Measurements from ENCODE around the gene OCEL1. TPM values are rescaled to one million over a fixed set of nuclear protein-coding genes. Genes with fewer than 3 reads are reported as not detected.

OCEL1 gene
- total and polyA plus RNA-seq, 2 of the 13 experiments (the other 11 are each of a cell fraction or from before 2014, with no cell fraction given), result 10.6 to 17.2 TPM

DNA sequence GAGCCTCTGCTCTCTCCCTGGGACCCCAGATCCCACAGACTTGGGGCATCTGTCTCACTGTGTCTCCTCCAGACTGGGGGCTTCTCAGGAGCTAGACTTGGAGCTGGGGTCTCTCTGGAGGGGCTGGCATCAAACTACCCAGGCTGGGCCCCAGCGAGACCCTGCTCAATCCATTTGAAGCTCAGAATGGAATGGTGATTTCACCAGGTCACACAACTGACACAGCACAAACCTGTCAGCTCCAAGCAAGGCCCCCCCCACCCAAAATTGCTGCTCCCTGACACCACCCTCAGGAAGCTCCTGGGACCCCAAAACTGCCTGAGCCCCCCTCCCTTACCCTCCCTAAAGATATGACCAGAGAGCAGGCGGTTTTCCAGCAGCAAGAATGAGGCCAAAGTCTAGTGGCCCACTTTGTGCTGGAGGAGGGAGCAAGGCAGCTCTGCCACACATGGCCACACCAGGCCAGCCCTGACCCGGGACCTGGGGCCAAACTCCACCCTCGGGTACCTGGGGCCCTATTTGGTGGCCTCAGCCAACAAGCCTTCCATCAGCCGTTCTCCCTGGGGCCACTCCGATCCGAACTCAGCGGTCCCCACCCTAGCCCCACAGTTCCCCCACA, 17.3 kb downstream of the OCEL1 start (continued):
- TF ChIP-seq, protein P1, sequence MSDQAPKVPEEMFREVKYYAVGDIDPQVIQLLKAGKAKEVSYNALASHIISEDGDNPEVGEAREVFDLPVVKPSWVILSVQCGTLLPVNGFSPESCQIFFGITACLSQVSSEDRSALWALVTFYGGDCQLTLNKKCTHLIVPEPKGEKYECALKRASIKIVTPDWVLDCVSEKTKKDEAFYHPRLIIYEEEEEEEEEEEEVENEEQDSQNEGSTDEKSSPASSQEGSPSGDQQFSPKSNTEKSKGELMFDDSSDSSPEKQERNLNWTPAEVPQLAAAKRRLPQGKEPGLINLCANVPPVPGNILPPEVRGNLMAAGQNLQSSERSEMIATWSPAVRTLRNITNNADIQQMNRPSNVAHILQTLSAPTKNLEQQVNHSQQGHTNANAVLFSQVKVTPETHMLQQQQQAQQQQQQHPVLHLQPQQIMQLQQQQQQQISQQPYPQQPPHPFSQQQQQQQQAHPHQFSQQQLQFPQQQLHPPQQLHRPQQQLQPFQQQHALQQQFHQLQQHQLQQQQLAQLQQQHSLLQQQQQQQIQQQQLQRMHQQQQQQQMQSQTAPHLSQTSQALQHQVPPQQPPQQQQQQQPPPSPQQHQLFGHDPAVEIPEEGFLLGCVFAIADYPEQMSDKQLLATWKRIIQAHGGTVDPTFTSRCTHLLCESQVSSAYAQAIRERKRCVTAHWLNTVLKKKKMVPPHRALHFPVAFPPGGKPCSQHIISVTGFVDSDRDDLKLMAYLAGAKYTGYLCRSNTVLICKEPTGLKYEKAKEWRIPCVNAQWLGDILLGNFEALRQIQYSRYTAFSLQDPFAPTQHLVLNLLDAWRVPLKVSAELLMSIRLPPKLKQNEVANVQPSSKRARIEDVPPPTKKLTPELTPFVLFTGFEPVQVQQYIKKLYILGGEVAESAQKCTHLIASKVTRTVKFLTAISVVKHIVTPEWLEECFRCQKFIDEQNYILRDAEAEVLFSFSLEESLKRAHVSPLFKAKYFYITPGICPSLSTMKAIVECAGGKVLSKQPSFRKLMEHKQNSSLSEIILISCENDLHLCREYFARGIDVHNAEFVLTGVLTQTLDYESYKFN (CRISPR knock-in tag; conservative IDR thresholded peaks at IDR 0.05), result peak; percentile 41
- TF ChIP-seq, protein P2, sequence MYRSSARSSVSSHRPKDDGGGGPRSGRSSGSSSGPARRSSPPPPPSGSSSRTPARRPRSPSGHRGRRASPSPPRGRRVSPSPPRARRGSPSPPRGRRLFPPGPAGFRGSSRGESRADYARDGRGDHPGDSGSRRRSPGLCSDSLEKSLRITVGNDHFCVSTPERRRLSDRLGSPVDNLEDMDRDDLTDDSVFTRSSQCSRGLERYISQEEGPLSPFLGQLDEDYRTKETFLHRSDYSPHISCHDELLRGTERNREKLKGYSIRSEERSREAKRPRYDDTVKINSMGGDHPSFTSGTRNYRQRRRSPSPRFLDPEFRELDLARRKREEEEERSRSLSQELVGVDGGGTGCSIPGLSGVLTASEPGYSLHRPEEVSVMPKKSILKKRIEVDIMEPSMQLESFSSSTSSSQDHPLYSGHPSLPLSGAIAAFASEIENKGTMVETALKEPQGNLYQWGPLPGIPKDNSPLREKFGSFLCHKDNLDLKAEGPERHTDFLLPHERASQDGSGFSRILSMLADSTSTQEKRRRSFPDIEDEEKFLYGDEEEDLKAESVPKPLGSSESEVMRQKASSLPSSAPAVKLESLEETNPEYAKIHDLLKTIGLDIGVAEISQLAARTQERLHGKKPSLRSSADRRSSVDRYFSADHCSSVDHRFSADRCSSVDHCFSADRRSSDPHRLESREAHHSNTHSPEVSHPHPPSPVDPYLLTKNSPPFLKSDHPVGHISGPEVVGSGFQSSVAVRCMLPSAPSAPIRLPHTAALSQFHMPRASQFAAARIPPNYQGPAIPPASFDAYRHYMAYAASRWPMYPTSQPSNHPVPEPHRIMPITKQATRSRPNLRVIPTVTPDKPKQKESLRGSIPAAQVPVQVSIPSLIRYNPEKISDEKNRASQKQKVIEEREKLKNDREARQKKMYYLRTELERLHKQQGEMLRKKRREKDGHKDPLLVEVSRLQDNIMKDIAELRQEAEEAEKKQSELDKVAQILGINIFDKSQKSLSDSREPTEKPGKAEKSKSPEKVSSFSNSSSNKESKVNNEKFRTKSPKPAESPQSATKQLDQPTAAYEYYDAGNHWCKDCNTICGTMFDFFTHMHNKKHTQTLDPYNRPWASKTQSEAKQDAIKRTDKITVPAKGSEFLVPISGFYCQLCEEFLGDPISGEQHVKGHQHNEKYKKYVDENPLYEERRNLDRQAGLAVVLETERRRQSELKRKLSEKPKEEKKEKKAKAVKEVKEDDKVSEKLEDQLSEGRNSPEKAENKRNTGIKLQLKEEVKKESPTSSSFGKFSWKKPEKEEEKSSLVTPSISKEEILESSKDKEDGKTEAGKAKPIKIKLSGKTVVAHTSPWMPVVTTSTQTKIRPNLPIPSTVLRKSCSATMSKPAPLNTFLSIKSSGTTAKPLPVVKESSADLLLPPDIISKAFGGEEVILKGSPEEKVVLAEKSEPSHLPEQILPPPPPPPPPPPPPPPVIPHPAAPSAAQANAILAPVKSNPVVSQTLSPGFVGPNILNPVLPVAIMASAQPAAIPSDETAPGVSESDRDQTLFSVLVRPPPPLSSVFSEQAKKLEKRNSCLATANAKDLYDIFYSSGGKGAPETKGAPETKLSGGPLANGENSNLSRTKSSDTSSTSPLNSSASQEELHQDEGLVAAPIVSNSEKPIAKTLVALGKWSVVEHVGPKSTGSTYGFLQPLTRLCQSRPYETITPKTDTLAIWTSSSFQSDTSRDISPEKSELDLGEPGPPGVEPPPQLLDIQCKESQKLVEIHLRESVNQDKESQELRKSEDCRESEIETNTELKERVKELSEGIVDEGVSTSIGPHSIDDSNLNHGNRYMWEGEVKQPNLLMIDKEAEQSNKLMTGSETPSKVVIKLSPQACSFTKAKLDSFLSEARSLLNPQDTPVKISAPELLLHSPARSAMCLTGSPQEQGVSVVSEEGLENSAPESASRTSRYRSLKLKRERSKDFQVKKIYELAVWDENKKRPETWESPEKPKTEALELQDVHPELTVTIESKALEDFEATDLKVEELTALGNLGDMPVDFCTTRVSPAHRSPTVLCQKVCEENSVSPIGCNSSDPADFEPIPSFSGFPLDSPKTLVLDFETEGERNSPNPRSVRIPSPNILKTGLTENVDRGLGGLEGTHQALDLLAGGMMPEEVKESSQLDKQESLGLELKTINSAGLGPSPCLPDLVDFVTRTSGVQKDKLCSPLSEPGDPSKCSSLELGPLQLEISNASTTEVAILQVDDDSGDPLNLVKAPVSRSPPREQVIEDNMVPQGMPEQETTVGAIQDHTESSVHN (CRISPR knock-in tag; IDR thresholded peaks at IDR 0.05), result no peak
- TF ChIP-seq KLF12 (CRISPR knock-in tag; IDR thresholded peaks at IDR 0.05; ENCODE audit: borderline replicate concordance) (0 out of 2 replicates have a peak, but pooled peaks have one; percentile 4), STAG1 (CRISPR knock-in tag; IDR thresholded peaks at IDR 0.05) (peak; percentile 5; the same call in 1 of the 2 replicates), ZNF430 (CRISPR knock-in tag; IDR thresholded peaks at IDR 0.05) (peak; percentile 43; the same call in 1 of the 2 replicates), RXRB (CRISPR knock-in tag; IDR thresholded peaks at IDR 0.05; ENCODE audit: borderline replicate concordance) (0 out of 2 replicates have a peak, but pooled peaks have one; percentile 10), POLR2A (IDR thresholded peaks at IDR 0.05; ENCODE audit: insufficient read depth in 1 of 2, low read depth in 2 of 2, low read length in 2 of 2) (peak; percentile 40 to 48; a peak in 2 of 4 replicates), HDAC1 (CRISPR knock-in tag; IDR thresholded peaks at IDR 0.05) (peak; percentile 23; the same call in 1 of the 2 replicates), HDAC2 (CRISPR knock-in tag; IDR thresholded peaks at IDR 0.05) (0 out of 2 replicates have a peak, but pooled peaks have one; percentile 3), ZNF788 (CRISPR knock-in tag; IDR thresholded peaks at IDR 0.05; ENCODE audit: borderline replicate concordance) (no peak), HOXA3 (CRISPR knock-in tag; IDR thresholded peaks at IDR 0.05) (peak; percentile 45; the same call in 1 of the 2 replicates)
- TF ChIP-seq, protein P3, sequence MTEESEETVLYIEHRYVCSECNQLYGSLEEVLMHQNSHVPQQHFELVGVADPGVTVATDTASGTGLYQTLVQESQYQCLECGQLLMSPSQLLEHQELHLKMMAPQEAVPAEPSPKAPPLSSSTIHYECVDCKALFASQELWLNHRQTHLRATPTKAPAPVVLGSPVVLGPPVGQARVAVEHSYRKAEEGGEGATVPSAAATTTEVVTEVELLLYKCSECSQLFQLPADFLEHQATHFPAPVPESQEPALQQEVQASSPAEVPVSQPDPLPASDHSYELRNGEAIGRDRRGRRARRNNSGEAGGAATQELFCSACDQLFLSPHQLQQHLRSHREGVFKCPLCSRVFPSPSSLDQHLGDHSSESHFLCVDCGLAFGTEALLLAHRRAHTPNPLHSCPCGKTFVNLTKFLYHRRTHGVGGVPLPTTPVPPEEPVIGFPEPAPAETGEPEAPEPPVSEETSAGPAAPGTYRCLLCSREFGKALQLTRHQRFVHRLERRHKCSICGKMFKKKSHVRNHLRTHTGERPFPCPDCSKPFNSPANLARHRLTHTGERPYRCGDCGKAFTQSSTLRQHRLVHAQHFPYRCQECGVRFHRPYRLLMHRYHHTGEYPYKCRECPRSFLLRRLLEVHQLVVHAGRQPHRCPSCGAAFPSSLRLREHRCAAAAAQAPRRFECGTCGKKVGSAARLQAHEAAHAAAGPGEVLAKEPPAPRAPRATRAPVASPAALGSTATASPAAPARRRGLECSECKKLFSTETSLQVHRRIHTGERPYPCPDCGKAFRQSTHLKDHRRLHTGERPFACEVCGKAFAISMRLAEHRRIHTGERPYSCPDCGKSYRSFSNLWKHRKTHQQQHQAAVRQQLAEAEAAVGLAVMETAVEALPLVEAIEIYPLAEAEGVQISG (CRISPR knock-in tag; IDR thresholded peaks at IDR 0.05), result peak; percentile 36
- TF ChIP-seq, protein P4, sequence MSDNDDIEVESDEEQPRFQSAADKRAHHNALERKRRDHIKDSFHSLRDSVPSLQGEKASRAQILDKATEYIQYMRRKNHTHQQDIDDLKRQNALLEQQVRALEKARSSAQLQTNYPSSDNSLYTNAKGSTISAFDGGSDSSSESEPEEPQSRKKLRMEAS (IDR thresholded peaks at IDR 0.05), result peak; percentile 62; the same call in 1 of the 2 replicates

Measured in HepG2 (cell line).